Tibial artery (tissue), 4 donors: ENCODE measurements around the gene NBEAL1.
"Not testable (repeated sequence)": the region's sequence is repeated elsewhere in the genome, so short reads cannot be mapped to it uniquely, and the experiment has no call there.

Source experiments
- DNase-seq, 2 donors: peaks; one replicate each; pipeline ENCODE4 v3.0.0-alpha.2; 2019
- H3K27ac ChIP-seq, 2 donors: fragments of 200-600 bp; sonication (generic) in 1 of 2; 1 replicate in 1 of 2; 2 replicates in 1 of 2; pipeline ENCODE4 v1.5.1; 2018 to 2019; ENCODE audit warnings: mild to moderate bottlenecking in 1 of 2
- H3K27me3 ChIP-seq, 2 donors: fragments of 200-600 bp; sonication (generic) in 1 of 2; one replicate each; pipeline versions ENCODE4 v1.5.1 to v1.6.0; 2016 to 2019
- H3K36me3 ChIP-seq, 3 donors: fragments of 200-600 bp; sonication (generic) in 2 of 3; one replicate each; pipeline ENCODE4 v1.5.1; 2016 to 2019; ENCODE audit warnings: mild to moderate bottlenecking in 2 of 3
- H3K4me1 ChIP-seq, 4 donors: fragments of 200-600 bp; sonication (generic) in 2 of 4; 1 replicate in 3 of 4; 2 replicates in 1 of 4; pipeline ENCODE4 v1.5.1; 2016 to 2019
- H3K4me3 ChIP-seq, 2 donors: fragments of 200-600 bp; sonication (generic) in 1 of 2; 1 replicate in 1 of 2; 2 replicates in 1 of 2; pipeline ENCODE4 v1.5.1; 2018 to 2019; ENCODE audit warnings: mild to moderate bottlenecking in 2 of 2
- H3K9me3 ChIP-seq, 3 donors: fragments of 200-600 bp; sonication (generic) in 1 of 3; one replicate each; pipeline ENCODE4 v1.5.1; 2016 to 2019
- CTCF ChIP-seq, 2 experiments: fragments of 200-600 bp in 1 of 2; fragments of 450-650 bp in 1 of 2; IDR thresholded peaks; one replicate each; pipeline ENCODE4 v1.5.1; 2017 to 2019; ENCODE audit warnings: antibody characterized with exemption in 2 of 2, mild to moderate bottlenecking in 1 of 2, moderate library complexity in 1 of 2
- intact Hi-C: fragments of 100-400 bp; cut with DNase I; formaldehyde crosslinking; loops from one replicate; pipeline ENCODE4 v1.15.0; 2023; ENCODE audit warnings: low total_unique reads

Gene NBEAL1

GRCh38 chr2:203177361-203177760 lies 162.7 kb downstream of the NBEAL1 start:
- no peak for TF ChIP-seq CTCF (IDR thresholded peaks at IDR 0.05)
- Histone ChIP-seq H3K27ac (no peak overlapping the region), H3K9me3 (no peaks in the 10 kb centered on the region), H3K36me3 (peaks cover 52 to 65% (median 62%) of the 10 kb centered on the region in 3 donors), H3K4me3 (no peak overlapping the region), H3K4me1 (peaks cover 0 to 18% (median 2%) of the 10 kb centered on the region in 4 donors), H3K27me3 (no peaks in the 10 kb centered on the region)
- DNase-seq: no peak
- intact Hi-C loops: no loop called here

DNA sequence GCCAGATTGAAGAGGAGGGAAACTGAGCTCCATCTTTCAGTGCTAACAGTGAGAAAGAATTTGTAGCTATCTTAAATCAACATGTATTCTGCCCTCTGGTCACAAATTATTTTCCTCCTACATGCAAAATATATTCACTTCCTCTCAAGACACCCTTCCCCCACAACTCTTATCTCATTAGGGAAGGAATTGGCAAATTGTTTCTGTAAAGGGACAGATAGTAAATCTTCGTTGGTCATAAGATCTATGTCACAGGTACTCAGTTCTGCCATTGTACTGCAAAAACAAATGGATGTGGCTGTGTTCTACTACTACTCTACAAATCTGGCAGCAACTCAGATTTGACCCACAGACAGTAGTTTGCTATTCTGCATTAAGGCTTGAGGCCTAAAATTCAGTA lies 171.2 kb downstream of the NBEAL1 start:
- no peak overlapping the region for H3K27ac ChIP-seq
- no peaks in the 10 kb centered on the region for H3K9me3 ChIP-seq
- H3K36me3 ChIP-seq: peaks cover 65 to 80% (median 80%) of the 10 kb centered on the region in 3 donors
- H3K4me1 ChIP-seq: no peaks in the 10 kb centered on the region
- no peak for DNase-seq
- intact Hi-C loops: no loop called here
- H3K27me3 ChIP-seq: no peaks in the 10 kb centered on the region
- H3K4me3 ChIP-seq: no peak overlapping the region
- TF ChIP-seq CTCF (IDR thresholded peaks at IDR 0.05): no peak

DNA sequence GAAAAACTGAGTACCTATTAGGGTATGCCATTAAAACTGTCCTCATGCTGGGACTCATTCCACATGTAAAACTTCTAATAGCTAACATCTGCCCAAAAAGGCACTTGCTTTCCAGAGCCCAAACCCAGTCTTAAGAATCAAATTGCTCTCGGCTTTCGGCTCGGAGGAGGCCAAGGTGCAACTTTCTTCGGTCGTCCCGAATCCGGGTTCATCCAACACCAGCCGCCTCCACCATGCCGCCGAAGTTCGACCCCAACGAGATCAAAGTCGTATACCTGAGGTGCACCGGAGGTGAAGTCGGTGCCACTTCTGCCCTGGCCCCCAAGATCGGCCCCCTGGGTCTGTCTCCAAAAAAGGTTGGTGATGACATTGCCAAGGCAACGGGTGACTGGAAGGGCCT lies 175.9 kb downstream of the NBEAL1 start:
- H3K4me3 ChIP-seq, DNase-seq, H3K9me3 ChIP-seq, intact Hi-C loops, H3K27ac ChIP-seq, H3K27me3 ChIP-seq, H3K4me1 ChIP-seq: not testable (repeated sequence)
- H3K36me3 ChIP-seq: peaks cover 66 to 73% (median 71%) of the 10 kb centered on the region in 3 donors

DNA sequence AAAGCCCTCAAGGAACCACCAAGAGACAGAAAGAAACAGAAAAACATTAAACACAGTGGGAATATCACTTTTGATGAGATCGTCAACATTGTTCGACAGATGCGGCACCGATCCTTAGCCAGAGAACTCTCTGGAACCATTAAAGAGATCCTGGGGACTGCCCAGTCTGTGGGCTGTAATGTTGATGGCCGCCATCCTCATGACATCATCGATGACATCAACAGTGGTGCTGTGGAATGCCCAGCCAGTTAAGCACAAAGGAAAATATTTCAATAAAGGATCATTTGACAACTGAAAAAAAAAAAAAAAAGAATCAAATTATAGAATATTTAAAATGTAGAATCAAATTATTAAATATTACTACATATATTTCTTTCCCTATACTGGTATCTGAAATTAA lies 176.4 kb downstream of the NBEAL1 start:
- H3K9me3 ChIP-seq, DNase-seq, H3K4me3 ChIP-seq, H3K4me1 ChIP-seq, intact Hi-C loops, H3K27me3 ChIP-seq, H3K27ac ChIP-seq: not testable (repeated sequence)
- H3K36me3 ChIP-seq: peaks cover 66 to 73% (median 71%) of the 10 kb centered on the region in 3 donors

GRCh38 chr2:203191961-203192360 lies 177.3 kb downstream of the NBEAL1 start:
- no peak for TF ChIP-seq CTCF (IDR thresholded peaks at IDR 0.05)
- Histone ChIP-seq H3K9me3 (no peaks in the 10 kb centered on the region), H3K27ac (no peak overlapping the region), H3K36me3 (peaks cover 66 to 71% (median 68%) of the 10 kb centered on the region in 3 donors), H3K4me1 (no peaks in the 10 kb centered on the region), H3K4me3 (no peak overlapping the region), H3K27me3 (no peaks in the 10 kb centered on the region)
- DNase-seq: no peak
- intact Hi-C loops: no loop called here

- H3K9me3 ChIP-seq: no peaks in the 10 kb centered on the region
- H3K27me3 ChIP-seq: no peaks in the 10 kb centered on the region
- no peak overlapping the region for H3K27ac ChIP-seq
- no peak for DNase-seq
- intact Hi-C loops: no loop called here
- H3K36me3 ChIP-seq: peaks cover 68 to 82% (median 78%) of the 10 kb centered on the region in 3 donors
- H3K4me1 ChIP-seq: no peaks in the 10 kb centered on the region
- H3K4me3 ChIP-seq: no peak overlapping the region
- TF ChIP-seq CTCF (IDR thresholded peaks at IDR 0.05): no peak
Measured at GRCh38 chr2:203195331-203196036, 180.8 kb downstream of the NBEAL1 start.
